RWPE1 (cell line): ENCODE data around the gene SLC19A1.
A peak's percentile ranks its signal among the peaks of the same experiment; 100 is the strongest.

ENCODE experiments used
- CTCF ChIA-PET: fragments of 350-600 bp; sonication (Branson Sonifier 250); formaldehyde crosslinking; extraction: SDS; loops from one replicate; lab custom pipeline; 2021; lab: Yijun Ruan, JAX
- POLR2A ChIA-PET: fragments of 400-600 bp; formaldehyde crosslinking; extraction: SDS; loops from one replicate; lab custom pipeline; 2020; ENCODE audit warnings: antibody characterized with exemption; ENCODE audit not compliant: low non-redundant PET; lab: Yijun Ruan, JAX
- DNase-seq: peaks from one replicate; pipeline ENCODE4 v3.0.0; 2012; ENCODE audit warnings: low spot score
- H3K27ac ChIP-seq: fragments of 450-650 bp; 2 replicates; pipeline ENCODE4 v1.5.1; 2017
- TF ChIP-seq, protein P1 (sequence below): fragments of 450-650 bp; conservative IDR thresholded peaks from 2 replicates; pipeline ENCODE4 v1.5.1; 2017; ENCODE audit warnings: low read depth, mild to moderate bottlenecking

The SLC19A1 gene

DNA sequence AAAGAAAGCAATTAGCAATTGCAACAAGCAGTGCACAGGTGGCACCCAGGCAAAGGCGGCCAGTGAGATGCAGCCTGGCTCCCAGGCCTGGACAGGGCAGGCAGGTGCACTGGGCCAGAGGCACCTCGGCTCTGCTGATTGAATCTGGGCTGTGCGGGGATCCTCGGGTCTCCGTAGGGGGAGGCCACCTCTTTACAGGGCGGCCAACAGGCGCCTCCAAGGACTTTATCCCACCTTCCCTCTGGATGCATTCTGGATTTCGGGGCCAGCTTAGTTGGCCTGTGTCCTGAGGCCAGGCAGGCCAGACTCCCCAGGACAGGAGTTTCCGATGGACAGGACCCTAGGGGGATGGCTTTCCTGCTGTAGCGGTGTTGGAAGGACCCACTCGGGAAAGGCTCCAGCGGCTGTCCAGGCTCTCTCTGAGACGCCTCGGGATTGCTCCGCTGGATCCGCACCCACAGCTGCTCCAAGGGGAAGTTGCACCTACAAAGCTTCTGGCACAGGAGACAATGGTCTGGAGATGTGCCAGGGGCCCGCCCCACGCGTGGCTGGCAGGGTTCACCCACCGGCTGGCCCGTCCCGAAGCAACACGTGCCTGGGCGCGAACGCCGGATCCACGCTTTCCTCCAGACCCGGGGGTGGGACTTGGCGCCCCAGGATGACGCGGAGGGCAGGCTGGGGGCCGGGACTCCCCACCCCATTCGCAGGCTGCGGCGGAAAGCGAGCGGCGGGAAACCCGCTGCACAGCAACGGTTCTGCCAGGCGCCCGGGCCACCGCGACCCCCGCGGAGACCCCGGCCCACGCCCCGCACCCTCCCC, 810 bp downstream of the SLC19A1 start:
- TF ChIP-seq, protein P1, sequence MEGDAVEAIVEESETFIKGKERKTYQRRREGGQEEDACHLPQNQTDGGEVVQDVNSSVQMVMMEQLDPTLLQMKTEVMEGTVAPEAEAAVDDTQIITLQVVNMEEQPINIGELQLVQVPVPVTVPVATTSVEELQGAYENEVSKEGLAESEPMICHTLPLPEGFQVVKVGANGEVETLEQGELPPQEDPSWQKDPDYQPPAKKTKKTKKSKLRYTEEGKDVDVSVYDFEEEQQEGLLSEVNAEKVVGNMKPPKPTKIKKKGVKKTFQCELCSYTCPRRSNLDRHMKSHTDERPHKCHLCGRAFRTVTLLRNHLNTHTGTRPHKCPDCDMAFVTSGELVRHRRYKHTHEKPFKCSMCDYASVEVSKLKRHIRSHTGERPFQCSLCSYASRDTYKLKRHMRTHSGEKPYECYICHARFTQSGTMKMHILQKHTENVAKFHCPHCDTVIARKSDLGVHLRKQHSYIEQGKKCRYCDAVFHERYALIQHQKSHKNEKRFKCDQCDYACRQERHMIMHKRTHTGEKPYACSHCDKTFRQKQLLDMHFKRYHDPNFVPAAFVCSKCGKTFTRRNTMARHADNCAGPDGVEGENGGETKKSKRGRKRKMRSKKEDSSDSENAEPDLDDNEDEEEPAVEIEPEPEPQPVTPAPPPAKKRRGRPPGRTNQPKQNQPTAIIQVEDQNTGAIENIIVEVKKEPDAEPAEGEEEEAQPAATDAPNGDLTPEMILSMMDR: no peak
- H3K27ac ChIP-seq: peak overlapping the region; percentile 67
- POLR2A ChIA-PET: no interaction called here
- CTCF ChIA-PET: interaction anchor here (0.6 to 1.2 kb wide), 2 partner anchors 280 to 339 kb away, joined by 3 read pairs; no protein-coding TSS in a partner anchor
- peak; percentile 85 for DNase-seq

DNA sequence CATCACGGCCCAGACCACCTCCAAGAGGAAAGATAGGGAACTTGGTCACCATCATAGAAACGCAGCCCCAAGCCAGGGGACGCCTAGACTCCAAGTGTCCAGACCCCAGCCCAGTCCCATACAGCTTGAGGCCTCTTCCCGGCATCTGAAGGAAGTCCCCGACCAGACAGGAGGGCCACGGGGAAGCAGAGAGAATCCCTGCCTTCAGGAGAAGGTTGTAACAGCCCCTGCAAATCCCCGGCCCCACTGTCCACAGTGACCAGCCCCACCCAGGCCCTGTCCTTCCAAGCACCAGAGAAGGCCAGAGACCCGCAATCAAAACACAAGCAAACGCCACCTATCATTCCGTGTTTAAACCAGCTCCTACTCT, 1.7 kb downstream of the SLC19A1 start:
- POLR2A ChIA-PET: no interaction called here
- peak overlapping the region; percentile 67 for H3K27ac ChIP-seq
- TF ChIP-seq, protein P1: no peak
- CTCF ChIA-PET: interaction anchor here (0.6 kb wide), 1 partner anchor 33 kb away, joined by 3 read pairs; no protein-coding TSS in a partner anchor
- no peak for DNase-seq

DNA sequence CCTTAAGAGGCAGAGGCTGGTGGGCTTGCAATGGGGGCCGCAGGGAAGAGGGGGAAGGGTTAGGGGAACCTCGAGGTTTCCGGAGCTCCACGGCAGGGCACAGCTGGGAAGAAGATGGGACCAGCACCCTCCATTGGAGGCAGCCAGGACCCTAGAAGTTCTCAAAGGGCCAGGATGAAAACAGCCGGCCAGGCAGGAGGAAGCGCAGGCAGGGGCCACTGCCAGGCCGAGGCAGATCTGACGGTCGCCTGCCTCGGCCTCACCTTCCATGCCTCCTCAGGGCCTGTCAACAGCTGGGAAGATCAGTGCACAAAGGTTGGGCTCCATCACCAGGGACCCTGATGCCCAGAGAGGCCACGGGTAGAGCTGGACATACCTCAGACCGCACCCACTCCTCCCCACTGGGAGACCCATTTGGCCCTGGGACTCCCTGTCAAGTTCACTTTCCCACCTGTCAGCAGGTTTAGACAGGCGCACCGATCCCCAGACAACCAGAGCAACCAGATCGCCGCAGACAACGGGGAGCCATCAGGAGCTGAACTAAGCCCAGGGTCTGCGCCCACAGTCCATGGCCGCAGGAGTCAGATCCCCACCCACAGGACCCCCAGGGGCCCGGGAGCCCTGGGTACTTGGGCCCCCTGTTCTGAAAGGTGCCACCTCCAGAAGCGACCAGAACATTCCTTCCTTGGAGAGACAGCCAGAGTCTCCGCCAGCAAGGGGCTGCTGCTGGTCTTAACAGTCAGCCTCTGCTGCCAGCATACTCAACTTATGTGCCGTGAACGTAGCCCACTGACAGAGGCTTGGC, 2.2 kb downstream of the SLC19A1 start:
- POLR2A ChIA-PET: no interaction called here

DNA sequence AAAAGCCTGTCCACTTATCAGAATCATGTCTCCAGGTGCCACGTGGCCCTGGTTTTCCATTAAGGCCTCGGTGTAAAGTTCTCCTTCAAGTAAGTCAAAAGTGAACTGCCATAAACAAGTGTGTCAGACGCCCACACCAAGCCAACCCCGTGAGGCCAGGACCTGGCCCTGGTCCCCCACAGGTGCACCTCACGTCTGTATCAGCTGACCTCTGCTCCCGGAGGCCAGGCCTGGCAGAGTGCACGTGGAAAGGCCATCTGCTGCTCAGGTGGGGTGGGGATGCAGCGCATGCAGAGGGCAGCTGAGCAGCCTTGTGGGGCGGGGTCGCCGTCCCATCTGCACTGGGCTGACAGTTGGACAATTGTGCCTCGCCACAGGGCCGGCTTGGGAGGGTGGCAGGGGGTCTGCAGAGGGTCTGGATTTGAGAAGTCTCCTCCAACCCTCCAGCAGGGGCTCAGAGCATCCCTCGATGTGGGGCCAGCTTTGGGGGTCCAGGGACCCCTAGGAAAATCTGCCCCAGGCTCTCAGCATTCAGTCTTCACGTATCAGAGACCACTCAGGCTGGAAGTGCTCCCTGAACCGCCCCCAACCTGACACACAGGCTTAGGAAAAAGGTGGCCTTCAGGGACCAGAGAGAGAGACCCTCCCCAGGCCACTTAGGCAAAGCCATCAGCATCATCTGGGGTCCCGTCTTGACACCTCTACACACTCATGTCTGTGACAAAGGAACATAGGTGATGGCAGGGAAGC, 3.0 kb downstream of the SLC19A1 start:
- no peak for DNase-seq
- H3K27ac ChIP-seq: 0 out of 2 replicates have a peak overlapping the region, but pooled peaks have one; percentile 7
- TF ChIP-seq, protein P1: no peak
- ChIA-PET CTCF (no interaction called here), POLR2A (no interaction called here)

More for the DNA sequence above, 2.2 kb downstream of the SLC19A1 start:
- DNase-seq: no peak
- H3K27ac ChIP-seq: peak overlapping the region; percentile 67
- CTCF ChIA-PET: interaction anchor here (0.6 kb wide), 1 partner anchor 33 kb away, joined by 3 read pairs; no protein-coding TSS in a partner anchor
- TF ChIP-seq, protein P1: no peak

DNA sequence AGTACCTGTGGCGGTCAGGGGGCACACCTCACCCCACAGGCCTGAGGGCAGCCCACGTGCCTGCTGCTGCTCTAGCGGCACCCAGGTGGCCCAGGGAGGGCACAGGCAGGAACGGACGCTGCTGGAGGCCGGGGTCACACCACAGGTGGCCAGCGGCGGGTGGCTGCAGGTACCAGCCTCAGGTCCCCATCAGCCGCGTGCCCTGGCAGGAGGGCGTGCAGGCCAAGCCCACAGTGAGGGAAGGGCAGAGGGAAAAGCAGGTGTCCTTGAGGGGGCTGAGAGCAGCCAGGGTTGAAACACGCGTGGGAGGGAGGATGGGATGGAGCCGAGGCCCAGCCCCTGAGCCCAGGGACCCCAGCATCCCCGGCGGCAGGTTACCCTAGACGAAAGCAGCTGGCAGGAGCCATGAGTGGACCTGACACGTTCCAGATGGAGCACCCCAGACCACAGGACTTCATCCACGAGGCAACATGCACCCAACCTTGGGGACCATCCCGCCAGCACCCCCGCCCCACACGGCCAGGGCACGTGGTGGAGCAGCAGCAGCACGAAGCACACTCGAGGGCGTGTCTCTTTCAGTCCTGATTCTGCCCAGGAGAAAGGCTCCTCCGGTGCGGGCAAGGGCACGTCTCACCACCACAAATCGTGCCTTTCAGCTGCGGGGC, 3.7 kb downstream of the SLC19A1 start:
- CTCF ChIA-PET: no interaction called here
- 0 out of 2 replicates have a peak overlapping the region, but pooled peaks have one; percentile 7 for H3K27ac ChIP-seq
- no peak for DNase-seq
- POLR2A ChIA-PET: no interaction called here
- TF ChIP-seq, protein P1: no peak
